H9 (cell line): Measurements from ENCODE around the gene CREB3L2. TPM values are rescaled to one million over a fixed set of nuclear protein-coding genes. Genes with fewer than 3 reads are reported as not detected.

Experiments
- DNase-seq: peaks from one replicate; pipeline ENCODE4 v3.0.0-alpha.2; 2017
- H2AFZ ChIP-seq: one replicate; pipeline ENCODE4 v1.6.1; 2013; ENCODE audit warnings: mild to moderate bottlenecking, low read length, control low read depth, moderate library complexity
- H2AK5ac ChIP-seq: 2 replicates; pipeline ENCODE4 v1.6.1; 2013; ENCODE audit warnings: low read length, control low read depth, mixed read lengths; ENCODE audit not compliant: insufficient read length
- H2BK120ac ChIP-seq: one replicate; pipeline ENCODE4 v1.6.1; 2013; ENCODE audit warnings: low read depth, mild to moderate bottlenecking, low read length, control low read depth, inconsistent platforms; ENCODE audit not compliant: poor library complexity, severe bottlenecking
- H2BK12ac ChIP-seq: 2 replicates; pipeline ENCODE4 v1.6.1; 2013; ENCODE audit warnings: low read length, control low read depth, mixed read lengths, low read depth; ENCODE audit not compliant: insufficient read length
- H2BK15ac ChIP-seq: 2 replicates; pipeline ENCODE4 v1.6.1; 2013; ENCODE audit warnings: low read depth, low read length, control low read depth
- H2BK20ac ChIP-seq: one replicate; pipeline ENCODE4 v1.6.1; 2013; ENCODE audit warnings: low read depth, mild to moderate bottlenecking, low read length, control low read depth, inconsistent platforms; ENCODE audit not compliant: poor library complexity, severe bottlenecking
- H2BK5ac ChIP-seq: 2 replicates; pipeline ENCODE4 v1.6.1; 2013; ENCODE audit warnings: low read length, control low read depth, mixed read lengths; ENCODE audit not compliant: insufficient read length
- H3K14ac ChIP-seq: 2 replicates; pipeline ENCODE4 v1.6.1; 2013; ENCODE audit warnings: low read length, control low read depth; ENCODE audit not compliant: insufficient read depth
- H3K18ac ChIP-seq: 2 replicates; pipeline ENCODE4 v1.6.1; 2013; ENCODE audit warnings: low read depth, mild to moderate bottlenecking, mixed read lengths, low read length, control low read depth; ENCODE audit not compliant: insufficient read length
- H3K23ac ChIP-seq: 2 replicates; pipeline ENCODE4 v1.6.1; 2013; ENCODE audit warnings: low read length, control low read depth, mixed read lengths, low read depth; ENCODE audit not compliant: insufficient read length
- H3K23me2 ChIP-seq: 2 replicates; pipeline ENCODE4 v1.6.1; 2013; ENCODE audit warnings: low read depth, mild to moderate bottlenecking, mixed read lengths, low read length, control low read depth; ENCODE audit not compliant: insufficient read length, poor library complexity, severe bottlenecking
- H3K27ac ChIP-seq: 2 replicates; pipeline ENCODE4 v1.5.1; 2013; ENCODE audit warnings: low read length, control low read depth, mixed read lengths, low read depth; ENCODE audit not compliant: insufficient read length
- H3K27me3 ChIP-seq: 2 replicates; pipeline ENCODE4 v1.6.1; 2013; ENCODE audit warnings: low read length, control low read depth, inconsistent platforms; ENCODE audit not compliant: insufficient read depth
- H3K4ac ChIP-seq: 2 replicates; pipeline ENCODE4 v1.6.1; 2013; ENCODE audit warnings: low read depth, mild to moderate bottlenecking, control low read depth, inconsistent platforms, low read length, moderate library complexity
- H3K4me1 ChIP-seq: 2 replicates; pipeline ENCODE4 v1.6.1; 2013; ENCODE audit warnings: low read length, control low read depth, inconsistent platforms; ENCODE audit not compliant: insufficient read depth
- H3K4me2 ChIP-seq: 2 replicates; pipeline ENCODE4 v1.6.1; 2013; ENCODE audit warnings: low read length, control low read depth, mixed read lengths; ENCODE audit not compliant: insufficient read length, insufficient read depth
- H3K56ac ChIP-seq: 2 replicates; pipeline ENCODE4 v1.6.1; 2013; ENCODE audit warnings: low read depth, mild to moderate bottlenecking, mixed read lengths, low read length, control low read depth; ENCODE audit not compliant: insufficient read length
- H3K79me1 ChIP-seq: 2 replicates; pipeline ENCODE4 v1.6.1; 2013; ENCODE audit warnings: low read depth, mild to moderate bottlenecking, moderate library complexity, low read length, control low read depth, inconsistent platforms; ENCODE audit not compliant: insufficient read depth, poor library complexity, severe bottlenecking
- H3K79me2 ChIP-seq: 2 replicates; pipeline ENCODE4 v1.6.1; 2013; ENCODE audit warnings: low read length, control low read depth, inconsistent platforms; ENCODE audit not compliant: insufficient read depth
- H3K9ac ChIP-seq: 2 replicates; pipeline ENCODE4 v1.6.1; 2013; ENCODE audit warnings: low read length, control low read depth, mixed read lengths; ENCODE audit not compliant: insufficient read length; ENCODE audit errors: extremely low read depth
- H3K9me3 ChIP-seq: one replicate; pipeline ENCODE4 v1.6.1; 2013; ENCODE audit warnings: low read depth, low read length, inconsistent platforms; ENCODE audit not compliant: control insufficient read depth
- H3T11ph ChIP-seq: one replicate; pipeline ENCODE4 v1.6.1; 2013; ENCODE audit warnings: mild to moderate bottlenecking, low read length, control low read depth, inconsistent platforms
- H4K20me1 ChIP-seq: one replicate; pipeline ENCODE4 v1.6.1; 2013; ENCODE audit not compliant: control insufficient read depth, insufficient read length, insufficient read depth
- H4K5ac ChIP-seq: 2 replicates; pipeline ENCODE4 v1.6.1; 2013; ENCODE audit warnings: low read depth, mild to moderate bottlenecking, mixed read lengths, low read length, control low read depth; ENCODE audit not compliant: insufficient read length
- H4K8ac ChIP-seq: replicated peaks from 2 replicates; pipeline ENCODE4 v1.6.1; 2013; ENCODE audit warnings: low read length, control low read depth, mixed read lengths, low read depth; ENCODE audit not compliant: insufficient read length
- H4K91ac ChIP-seq: 2 replicates; pipeline ENCODE4 v1.6.1; 2013; ENCODE audit warnings: low read depth, mild to moderate bottlenecking, moderate library complexity, mixed read lengths, low read length, control low read depth; ENCODE audit not compliant: insufficient read length
- H3K27ac Mint-ChIP-seq, 3 experiments: 2 replicates in 2 of 3; 3 replicates in 1 of 3; pipeline ENCODE4 v1.8.0; 2020 to 2021; ENCODE audit warnings: mixed read lengths in 3 of 3, mild to moderate bottlenecking in 1 of 3, moderate library complexity in 1 of 3
- H3K27me3 Mint-ChIP-seq: 2 replicates; pipeline ENCODE4 v1.8.0; 2021; ENCODE audit warnings: low read depth, mild to moderate bottlenecking, moderate library complexity, mixed read lengths
- H3K36me3 Mint-ChIP-seq, 3 experiments: 2 replicates in 2 of 3; 3 replicates in 1 of 3; pipeline ENCODE4 v1.8.0; 2020 to 2021; ENCODE audit warnings: low read depth in 3 of 3, mixed read lengths in 3 of 3; ENCODE audit not compliant: insufficient read depth in 1 of 3
- H3K4me1 Mint-ChIP-seq, 2 experiments: 2 replicates each; pipeline ENCODE4 v1.8.0; 2020; ENCODE audit warnings: mixed read lengths in 2 of 2
- H3K4me3 Mint-ChIP-seq, 2 experiments: 2 replicates in 1 of 2; 3 replicates in 1 of 2; pipeline ENCODE4 v1.8.0; 2020 to 2021; ENCODE audit warnings: mild to moderate bottlenecking in 2 of 2, mixed read lengths in 2 of 2, moderate library complexity in 1 of 2
- H3K9me3 Mint-ChIP-seq, 2 experiments: 2 replicates in 1 of 2; 3 replicates in 1 of 2; pipeline ENCODE4 v1.8.0; 2020; ENCODE audit warnings: mild to moderate bottlenecking in 2 of 2, mixed read lengths in 2 of 2, moderate library complexity in 1 of 2
- CTCF ChIP-seq: fragments of 200-600 bp; sonication (generic); conservative IDR thresholded peaks from 3 replicates; pipeline ENCODE4 v1.8.0; 2021; ENCODE audit warnings: antibody characterized with exemption, mild to moderate bottlenecking
- WGBS: extraction: QIAGEN DNeasy Blood & Tissue Kit; methylation state at CpG from one replicate; pipeline ENCODE4 v1.1.7; 2013; ENCODE audit warnings: missing lambda C conversion rate, low lambda C conversion rate, mixed read lengths; ENCODE audit not compliant: insufficient read length; ENCODE audit errors: extremely low coverage; 5-methylcytosine and 5-hydroxymethylcytosine counted together
- total RNA-seq: library from RNA; stranded (reverse); gene quantifications from 2 replicates; pipeline ENCODE4 v1.2.1, GENCODE V29; 2021

Gene CREB3L2
- total RNA-seq, 1 experiment from 2014 or later = 60.7 TPM

GRCh38 chr7:137880432-137880831, 121.5 kb downstream of the CREB3L2 start:
- Histone ChIP-seq H3K23me2 (no peaks in the 10 kb centered on the region), H3K79me2 (no peaks in the 10 kb centered on the region), H3T11ph (no peak overlapping the region), H3K14ac (no peak overlapping the region), H3K23ac (no peak overlapping the region), H3K56ac (no peak overlapping the region), H3K27ac (peak overlapping the region; percentile 86), H2AK5ac (no peak overlapping the region), H3K9ac (no peak overlapping the region), H2BK15ac (no peak overlapping the region), H3K18ac (no peak overlapping the region), H3K4ac (no peak overlapping the region), H4K5ac (no peak overlapping the region), H2BK5ac (no peak overlapping the region), H3K9me3 (no peaks in the 10 kb centered on the region), H2AFZ (no peak overlapping the region), H2BK20ac (no peak overlapping the region), H4K91ac (no peak overlapping the region), H2BK12ac (no peak overlapping the region), H4K20me1 (no peaks in the 10 kb centered on the region), H3K79me1 (no peaks in the 10 kb centered on the region), H3K27me3 (no peaks in the 10 kb centered on the region), H2BK120ac (no peak overlapping the region), H4K8ac (no peak overlapping the region), H3K4me2 (no peak overlapping the region), H3K4me1 (peaks cover 19% of the 10 kb centered on the region)
- no peak for TF ChIP-seq CTCF
- Mint-ChIP-seq H3K27me3 (no peaks in the 10 kb centered on the region; the same call in 1 of the 2 replicates), H3K9me3 (peaks cover 9 to 11% of the 10 kb centered on the region in 2 experiments), H3K4me1 (peaks cover 63 to 69% of the 10 kb centered on the region in 2 experiments), H3K27ac (peak overlapping the region; percentile 94 to 98 (median 98); a peak in 6 of 7 replicates), H3K4me3 (peak overlapping the region; percentile 44 to 46; a peak in 2 of 5 replicates), H3K36me3 (peaks cover 55 to 79% (median 73%) of the 10 kb centered on the region in 3 experiments)
- no peak for DNase-seq
- WGBS = no CpG with 5 or more reads among the region's 5 CpGs
